ENCODE data around the gene CELF5.
A peak's percentile ranks its signal among the peaks of the same experiment; 100 is the strongest.

CELF5 gene

GRCh38 chr19:3245050-3245449 lies 20.6 kb downstream of the CELF5 start:
- no peak for DNase-seq

GRCh38 chr19:3248728-3249326 lies 24.4 kb downstream of the CELF5 start:
- no peak for DNase-seq

DNA sequence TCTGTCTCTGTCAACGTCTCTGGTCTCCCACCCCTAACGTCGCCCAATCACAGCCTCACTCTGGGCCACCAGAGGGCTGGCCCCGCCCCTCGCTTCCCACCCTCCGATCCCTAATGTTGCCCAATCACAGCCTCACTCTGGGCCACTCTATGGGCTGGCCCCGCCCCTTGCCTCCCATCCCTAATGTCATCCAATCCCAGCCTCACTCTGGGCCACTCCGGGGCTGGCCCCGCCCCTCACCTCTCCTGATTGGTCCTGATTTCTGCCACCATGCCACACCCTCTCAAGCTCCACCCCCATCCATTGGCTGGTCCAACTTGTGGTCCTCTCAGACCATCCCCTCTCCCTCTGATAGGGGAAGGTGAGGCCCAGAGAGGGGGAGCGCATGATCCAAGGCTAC lies 24.9 kb downstream of the CELF5 start:
- DNase-seq, result no peak

GRCh38 chr19:3250675-3251074 lies 26.2 kb downstream of the CELF5 start:
- peak; percentile 29 for DNase-seq

GRCh38 chr19:3251229-3251628 lies 26.8 kb downstream of the CELF5 start:
- no peak for DNase-seq

DNA sequence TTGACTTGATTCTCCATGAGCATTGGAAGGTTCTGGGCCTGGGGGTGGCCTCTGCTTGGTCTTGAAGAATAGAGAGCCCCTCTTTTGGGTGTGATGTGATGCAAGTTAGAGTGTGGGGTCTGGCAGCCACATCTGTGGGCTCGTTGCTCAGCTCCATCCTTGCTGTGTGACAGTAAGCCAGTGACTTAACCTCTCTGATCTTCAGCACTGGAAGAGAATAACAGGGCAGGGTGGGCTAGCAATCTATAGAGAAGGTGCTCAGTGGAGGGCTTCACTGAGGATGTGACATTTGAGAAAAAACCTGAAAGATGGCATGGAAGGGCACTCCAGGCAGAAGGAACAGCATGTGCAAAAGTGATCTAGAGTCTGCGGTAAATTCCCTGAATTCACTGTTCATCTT lies 28.2 kb downstream of the CELF5 start:
- DNase-seq, result no peak

DNA sequence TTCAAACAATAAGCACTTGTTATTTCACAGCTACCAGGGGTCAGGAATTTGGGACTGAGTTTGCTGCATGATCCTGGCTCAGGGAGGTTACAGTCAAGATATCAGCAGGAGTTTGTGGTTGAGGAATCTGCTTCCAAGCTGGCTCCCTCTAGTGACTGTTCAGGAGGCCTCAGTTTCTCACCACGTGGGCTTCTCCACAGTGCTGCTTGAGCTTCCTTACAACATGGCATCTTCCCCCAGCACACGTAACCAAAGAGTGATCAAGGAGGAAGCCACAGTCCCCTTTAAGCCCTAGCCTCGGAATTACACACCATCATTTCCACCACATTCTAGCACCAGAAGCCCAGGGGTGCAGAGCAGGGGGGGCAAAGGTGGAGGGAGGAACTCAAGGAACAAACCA lies 28.8 kb downstream of the CELF5 start:
- no peak for DNase-seq

- DNase-seq, result no peak
These were observed 30.1 kb downstream of the CELF5 start for GRCh38 chr19:3254520-3254919.

GRCh38 chr19:3257071-3257470 lies 32.6 kb downstream of the CELF5 start:
- DNase-seq, result no peak

- DNase-seq, result no peak
These were observed 37.9 kb downstream of the CELF5 start for GRCh38 chr19:3262362-3262761.

DNA sequence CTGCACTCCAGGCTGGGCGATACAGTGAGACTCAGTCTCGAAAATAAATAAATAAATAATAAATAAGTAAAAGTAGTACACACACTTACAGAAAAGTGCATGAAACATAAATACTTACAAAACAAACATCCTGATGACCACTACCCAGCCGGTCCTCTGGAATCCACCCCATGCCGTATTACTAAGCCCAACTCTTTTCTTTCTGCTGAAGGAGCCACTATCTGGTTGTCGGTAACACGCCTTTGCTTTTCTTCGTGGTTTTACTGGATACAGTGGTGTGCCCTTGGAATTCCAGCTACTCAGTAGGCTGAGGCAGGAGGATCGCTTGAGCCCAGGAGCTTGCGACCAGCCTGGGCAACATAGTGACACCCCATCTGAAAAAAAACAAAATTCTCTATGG lies 39.4 kb downstream of the CELF5 start:
- no peak for DNase-seq

DNA sequence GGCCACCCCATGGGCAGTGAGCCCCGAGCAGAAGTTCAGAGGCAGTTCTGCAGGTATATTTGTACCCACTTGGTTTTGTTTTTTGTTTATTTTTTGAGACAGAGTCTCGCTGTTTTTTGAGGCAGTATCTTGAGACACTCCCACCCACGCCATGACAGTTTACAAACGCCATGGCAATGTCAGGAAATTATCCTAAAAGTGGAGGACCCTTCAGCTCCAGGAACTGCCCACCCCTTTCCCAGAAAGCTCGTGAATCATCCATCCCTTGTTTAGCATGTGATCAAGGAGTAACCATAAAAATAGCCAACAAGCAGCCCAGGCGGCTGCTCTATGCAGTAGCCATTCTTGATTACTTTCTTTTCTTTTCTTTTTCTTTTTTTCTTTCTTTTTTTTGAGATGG lies 41.0 kb downstream of the CELF5 start:
- DNase-seq, result no peak

DNA sequence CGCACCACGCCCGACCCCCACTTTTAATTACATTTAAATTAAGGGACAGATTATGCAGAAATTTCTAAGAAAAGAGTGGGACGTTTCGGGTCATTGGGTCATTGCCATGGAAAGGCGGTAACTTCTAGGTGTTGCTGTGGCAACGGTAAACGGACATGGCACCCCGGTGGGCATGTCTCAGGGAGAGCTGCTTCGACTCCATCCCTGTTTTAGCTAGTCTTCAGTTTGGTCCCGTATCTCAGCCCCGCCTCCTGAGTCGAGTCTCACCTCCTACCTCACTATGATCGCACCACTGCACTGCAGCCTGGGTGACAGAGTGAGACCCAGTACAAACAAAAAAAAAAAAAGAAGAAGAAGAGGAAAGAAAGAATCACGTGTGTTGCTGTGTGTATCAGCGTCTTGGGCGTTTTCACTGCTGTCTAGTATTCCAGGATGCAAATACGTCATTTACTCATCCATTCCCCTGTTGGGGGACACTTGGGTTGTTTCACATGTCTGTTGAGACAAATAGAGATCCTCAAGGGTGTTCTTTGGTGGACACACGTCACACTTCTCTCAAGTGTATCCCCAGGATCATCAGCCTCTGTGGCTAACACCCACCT lies 41.7 kb downstream of the CELF5 start:
- DNase-seq, result no peak

DNA sequence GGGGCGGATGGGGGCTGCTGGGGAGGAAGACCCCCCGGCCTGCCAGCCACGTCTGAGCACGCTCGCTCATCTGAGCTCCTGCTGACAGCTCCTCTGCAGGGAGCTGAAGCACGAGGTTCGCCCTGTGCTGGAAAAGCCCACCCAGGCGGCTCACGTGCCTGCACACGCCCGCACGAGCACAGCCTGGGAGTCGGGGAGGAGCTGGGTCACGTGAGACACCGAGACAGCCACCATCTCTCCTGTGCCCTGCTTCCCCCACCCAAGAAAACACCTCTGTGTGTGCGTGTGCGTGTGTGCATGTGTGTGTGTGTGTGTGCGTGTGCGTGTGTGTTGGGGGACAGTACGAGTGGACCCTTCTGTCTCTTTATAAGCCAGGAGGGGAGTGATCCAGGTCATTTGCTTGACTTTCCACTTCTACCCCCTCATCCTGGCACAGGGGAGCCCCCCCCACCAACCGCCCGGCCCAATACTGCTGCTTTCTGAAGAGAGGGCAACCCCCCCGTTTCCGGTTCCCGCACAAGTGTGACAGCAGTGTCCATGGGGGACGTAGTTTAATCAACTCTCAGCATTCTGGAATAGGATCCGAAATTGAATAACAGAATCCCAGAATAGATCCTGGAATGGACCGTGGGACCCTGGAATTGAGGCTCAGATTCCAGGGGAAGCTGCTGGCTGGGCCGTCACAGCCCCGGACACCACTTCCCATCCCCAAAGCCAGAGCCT lies 42.5 kb downstream of the CELF5 start:
- DNase-seq, result no peak

DNA sequence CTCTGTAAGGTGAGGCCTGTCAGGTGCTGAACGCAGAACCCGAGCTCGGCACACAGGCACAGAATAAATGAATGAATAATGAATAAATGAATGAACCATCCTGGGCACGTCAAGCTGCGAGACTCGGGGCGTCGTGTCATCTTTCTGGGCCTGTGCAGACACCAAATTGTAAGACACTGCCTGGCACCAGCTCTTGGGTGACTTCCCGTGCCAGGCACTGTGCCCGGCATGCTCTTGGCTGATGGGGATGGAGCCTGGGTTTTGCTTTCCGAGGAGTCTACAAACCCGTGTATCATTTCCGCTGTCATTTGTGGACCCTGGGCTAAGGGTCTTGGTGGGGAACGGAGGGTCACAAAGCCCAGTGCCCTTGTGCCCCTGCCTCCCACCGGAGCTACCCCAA lies 43.9 kb downstream of the CELF5 start:
- no peak for DNase-seq

DNA sequence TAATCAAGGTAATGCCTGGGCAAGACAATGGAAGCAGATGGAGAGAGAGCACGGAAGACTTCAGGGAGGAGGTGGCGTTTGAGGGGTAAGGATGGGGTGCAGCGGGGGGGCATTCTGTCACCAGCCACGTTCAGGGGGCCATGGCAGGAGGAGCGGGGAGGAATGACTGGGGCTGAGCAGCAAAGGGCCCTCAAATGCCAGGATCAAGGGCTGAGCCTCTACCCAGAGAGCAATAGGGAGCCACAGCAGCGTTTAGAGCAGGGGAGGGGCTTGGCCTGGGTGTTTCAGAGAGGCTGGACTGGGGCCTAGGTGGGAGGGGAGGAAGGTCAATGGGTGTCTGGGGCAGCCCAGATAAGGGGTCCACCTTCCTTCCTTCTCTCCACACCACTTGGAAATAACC lies 44.3 kb downstream of the CELF5 start:
- no peak for DNase-seq

DNA sequence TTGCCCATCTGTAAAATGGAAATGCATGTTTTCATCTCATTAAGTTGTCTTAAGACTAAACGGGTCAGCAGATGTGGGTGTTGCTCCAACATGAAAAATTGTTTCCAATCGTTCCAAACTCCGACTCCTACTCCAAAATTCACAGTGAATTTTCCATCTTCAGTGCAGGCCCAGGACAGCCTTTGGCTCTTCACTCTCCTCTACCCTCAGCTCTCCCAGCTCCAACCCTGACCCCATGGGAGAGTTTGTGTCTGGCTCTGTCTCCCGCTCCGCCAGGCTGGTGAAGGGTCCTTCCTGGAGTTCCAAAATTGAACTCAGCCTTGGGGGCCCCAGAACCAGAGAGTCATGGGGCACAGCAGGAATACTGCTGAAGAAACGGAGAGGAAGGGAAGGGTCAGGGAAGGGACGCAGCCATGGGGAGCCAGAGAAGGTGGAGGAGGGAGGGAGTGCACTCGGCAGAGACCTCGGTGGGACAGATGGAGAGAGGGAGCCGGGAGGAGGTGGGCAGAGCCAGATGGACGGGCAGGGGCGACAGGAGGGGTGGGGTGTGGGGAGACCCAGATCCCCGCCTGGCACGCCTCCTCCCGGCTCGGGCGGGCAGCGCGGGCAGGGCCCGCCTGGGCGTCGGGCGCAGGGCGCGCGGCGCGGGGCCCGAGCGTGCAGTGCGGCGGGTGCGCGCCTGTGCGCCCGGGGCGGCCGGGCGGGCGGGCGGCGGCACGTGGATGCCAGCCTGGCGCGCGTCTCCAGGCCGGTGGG lies 45.6 kb downstream of the CELF5 start:
- DNase-seq, result no peak

- DNase-seq, result peak; percentile 24
These were observed 46.4 kb downstream of the CELF5 start for GRCh38 chr19:3270902-3271301.

DNA sequence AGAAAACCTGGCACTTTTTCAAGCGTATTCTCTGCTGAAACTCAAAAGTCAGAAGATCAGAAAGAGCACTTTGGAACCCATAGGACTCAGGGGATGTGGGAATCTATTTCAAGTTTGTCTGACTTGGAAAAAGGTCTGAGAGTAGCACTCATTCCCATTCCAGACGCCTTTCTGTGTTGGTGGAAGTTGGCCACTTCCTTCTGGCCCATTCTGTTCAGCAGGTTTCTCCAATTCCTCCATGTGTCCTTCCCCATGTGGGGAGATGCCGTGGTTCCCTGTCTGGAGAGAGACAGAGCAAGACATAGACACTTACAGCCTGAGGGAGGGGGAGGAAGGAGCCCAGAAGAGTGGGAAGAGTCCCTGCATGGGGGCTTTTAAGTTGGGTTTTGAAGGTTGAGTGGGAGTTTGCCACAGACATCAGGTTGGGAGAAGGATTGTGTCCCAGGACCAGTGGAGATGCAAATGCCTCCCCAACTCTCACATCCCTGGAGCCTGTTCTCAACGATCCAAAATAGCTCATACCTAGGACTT lies 48.0 kb downstream of the CELF5 start:
- DNase-seq, result no peak

DNA sequence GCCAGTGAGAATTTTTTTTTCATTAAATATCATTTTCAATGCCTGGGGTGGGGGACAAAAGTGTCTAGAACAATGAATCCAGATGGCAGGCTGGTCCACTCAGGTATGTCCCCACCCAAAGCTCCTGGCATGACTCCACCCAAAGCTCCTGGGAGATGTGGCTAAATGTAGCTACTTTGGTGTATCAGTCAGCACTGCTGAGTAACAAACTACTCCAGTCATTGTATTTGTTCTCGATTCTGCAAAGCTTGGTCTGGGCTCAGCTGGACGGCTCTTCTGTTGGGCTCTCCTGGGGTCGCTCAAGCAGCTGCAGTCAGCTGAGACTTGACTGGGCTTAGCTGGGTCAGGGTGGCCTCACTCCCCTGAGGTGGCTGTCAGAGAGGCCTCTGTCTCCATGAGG lies 48.5 kb downstream of the CELF5 start:
- DNase-seq, result no peak

DNA sequence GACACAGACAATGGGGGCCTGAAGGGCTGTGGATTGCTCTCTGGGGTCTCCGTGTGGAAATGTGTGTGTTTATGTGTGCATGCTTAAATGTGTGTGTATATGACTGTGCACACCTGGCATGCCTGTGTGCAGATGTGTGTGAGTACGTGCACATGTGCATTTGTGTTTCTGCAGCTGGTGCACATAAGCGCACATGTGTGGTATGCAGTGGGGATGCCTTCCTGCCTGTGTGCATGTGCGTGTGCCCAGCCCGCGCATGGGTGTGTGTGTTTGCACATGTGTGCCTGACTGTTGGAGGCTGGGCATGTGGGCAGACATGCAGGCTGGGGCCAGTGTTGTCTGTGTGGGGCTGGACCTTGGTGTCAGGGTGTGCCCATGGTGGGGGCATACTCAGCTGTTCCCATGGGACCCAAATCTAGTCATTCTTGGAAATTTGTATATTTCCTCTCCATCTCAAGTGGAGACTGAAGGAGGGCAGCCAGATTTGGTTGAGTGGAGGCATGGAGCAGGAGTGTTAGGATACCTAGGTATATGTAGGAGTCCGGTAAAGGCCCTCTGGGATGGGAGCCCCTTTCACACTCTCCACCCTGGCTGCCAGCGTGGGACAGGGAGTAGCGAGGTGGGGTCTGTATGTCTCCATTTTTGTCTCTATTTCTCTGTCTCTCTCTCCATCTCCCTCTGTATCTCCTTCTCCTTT lies 49.9 kb downstream of the CELF5 start:
- no peak for DNase-seq

GRCh38 chr19:3274942-3275582 lies 50.6 kb downstream of the CELF5 start:
- DNase-seq, result no peak

Data from T-helper 9 cell (primary cell).